Measurements from ENCODE around the gene MTFP1.
"Not testable (repeated sequence)": the region's sequence is repeated elsewhere in the genome, so short reads cannot be mapped to it uniquely, and the experiment has no call there.

Gene MTFP1

GRCh38 chr22:30402028-30402765, 23.4 kb upstream of the MTFP1 start:
- no peak for DNase-seq

GRCh38 chr22:30402766-30403104, 22.8 kb upstream of the MTFP1 start:
- DNase-seq = not testable (repeated sequence)

GRCh38 chr22:30404307-30404706, 21.3 kb upstream of the MTFP1 start:
- DNase-seq = no peak

- no peak for DNase-seq
Observed at GRCh38 chr22:30405731-30406130, 19.8 kb upstream of the MTFP1 start.

GRCh38 chr22:30406400-30406799, 19.2 kb upstream of the MTFP1 start:
- DNase-seq = no peak

GRCh38 chr22:30408388-30409102, 17.0 kb upstream of the MTFP1 start:
- peak; percentile 79 for DNase-seq

- no peak for DNase-seq
Observed at GRCh38 chr22:30411780-30412179, 13.8 kb upstream of the MTFP1 start.

- no peak for DNase-seq
Observed at GRCh38 chr22:30413001-30413400, 12.6 kb upstream of the MTFP1 start.

GRCh38 chr22:30413745-30414524, 11.6 kb upstream of the MTFP1 start:
- no peak for DNase-seq

- no peak for DNase-seq
Observed at GRCh38 chr22:30414525-30415047, 11.0 kb upstream of the MTFP1 start.

- no peak for DNase-seq
Observed at GRCh38 chr22:30416403-30416802, 9.2 kb upstream of the MTFP1 start.

GRCh38 chr22:30416837-30417236, 8.7 kb upstream of the MTFP1 start:
- DNase-seq = no peak

GRCh38 chr22:30420347-30421125, 5.0 kb upstream of the MTFP1 start:
- DNase-seq = peak; percentile 77

GRCh38 chr22:30421695-30422480, 3.7 kb upstream of the MTFP1 start:
- DNase-seq = no peak

GRCh38 chr22:30422481-30423300, 2.9 kb upstream of the MTFP1 start:
- peak; percentile 94 for DNase-seq

- no peak for DNase-seq
Observed at GRCh38 chr22:30423301-30423958, 2.1 kb upstream of the MTFP1 start.

- peak; percentile 100 for DNase-seq
Observed at GRCh38 chr22:30423959-30424533, 1.5 kb upstream of the MTFP1 start.

GRCh38 chr22:30424534-30425326, 838 bp upstream of the MTFP1 start:
- peak; percentile 44 for DNase-seq

- no peak for DNase-seq
Observed at GRCh38 chr22:30425327-30425615, 297 bp upstream of the MTFP1 start.
